HCT116 (cell line): Measurements from ENCODE around the gene AGAP1. TPM values are rescaled to one million over a fixed set of nuclear protein-coding genes. Genes with fewer than 3 reads are reported as not detected.

Experiments
- ATAC-seq: fragments of 200-7000 bp; cut with Tn5 transposase; 2 replicates; pipeline ENCODE4 v1.9.1; 2020; ENCODE audit warnings: mild to moderate bottlenecking, moderate library complexity
- BruUV-seq: library from RNA; stranded (reverse); fragments of 400-500 nt; replicated peaks from 2 replicates; lab custom pipeline; 2021; lab: Mats Ljungman, UMichigan
- CTCF ChIA-PET: fragments of 300-600 bp; sonication (Branson Sonifier 250); formaldehyde crosslinking; loops from one replicate; lab custom pipeline; 2021; ENCODE audit warnings: antibody characterized with exemption; lab: Charles Lee
- POLR2A ChIA-PET: fragments of 300-600, 350-600 bp; sonication (Branson Sonifier 250); formaldehyde crosslinking; loops from one replicate; lab custom pipeline; 2021; ENCODE audit warnings: antibody characterized with exemption; lab: Charles Lee
- RAD21 ChIA-PET, 2 experiments: fragments of 300-600 bp; sonication (Branson Sonifier 250); formaldehyde crosslinking; loops; one replicate each; lab custom pipeline; 2023; ENCODE audit warnings: low total read pairs in 2 of 2; ENCODE audit not compliant: uncharacterized antibody in 2 of 2, unreplicated experiment in 2 of 2, low non-redundant PET in 1 of 2; lab: Charles Lee
- DNase-seq: peaks from one replicate; pipeline ENCODE4 v3.0.0-alpha.2; 2010; ENCODE audit warnings: low read depth, low spot score
- H2AFZ ChIP-seq: fragments of 200-600 bp; shearing (Covaris generic), sonication (generic); 2 replicates; pipeline ENCODE4 v1.6.1; 2017; ENCODE audit warnings: low read depth, mixed run types, mixed read lengths, antibody characterized with exemption, low read length; ENCODE audit not compliant: poor library complexity, severe bottlenecking
- H3K27ac ChIP-seq: 2 replicates; pipeline ENCODE4 v1.5.1; 2012; ENCODE audit warnings: low read depth, low read length
- H3K27me3 ChIP-seq: fragments of 200-600 bp; sonication (generic); 2 replicates; pipeline ENCODE4 v1.6.1; 2016; ENCODE audit warnings: mixed run types, low read length, mixed read lengths; ENCODE audit not compliant: insufficient read depth
- H3K36me3 ChIP-seq, 2 experiments: fragments of 200-500 bp in 1 of 2; fragments of 200-600 bp in 1 of 2; sonication (Bioruptor generic) in 1 of 2; sonication (generic) in 1 of 2; 2 replicates each; pipeline versions ENCODE4 v1.5.1 to v1.6.1; 2014 to 2016; ENCODE audit warnings: low read length in 2 of 2, inconsistent platforms in 1 of 2, mixed read lengths in 1 of 2, mixed run types in 1 of 2; ENCODE audit not compliant: insufficient read depth in 2 of 2, control insufficient read depth in 1 of 2
- H3K4me1 ChIP-seq, 2 experiments: fragments of 200-600 bp in 1 of 2; sonication (generic) in 1 of 2; 2 replicates each; pipeline versions ENCODE4 v1.5.1 to v1.6.1; 2012 to 2017; ENCODE audit warnings: low read length in 2 of 2, inconsistent platforms in 1 of 2, mild to moderate bottlenecking in 1 of 2, mixed read lengths in 1 of 2, mixed run types in 1 of 2, moderate library complexity in 1 of 2; ENCODE audit not compliant: insufficient read depth in 2 of 2, control insufficient read depth in 1 of 2
- H3K4me2 ChIP-seq: fragments of 200-600 bp; sonication (generic); 2 replicates; pipeline ENCODE4 v1.6.1; 2017; ENCODE audit warnings: mixed run types, low read length, mixed read lengths
- H3K4me3 ChIP-seq, 2 experiments: fragments of 200-600 bp in 1 of 2; sonication (generic) in 1 of 2; replicated peaks in 1 of 2; 2 replicates each; pipeline ENCODE4 v1.5.1; 2011 to 2016; ENCODE audit warnings: low read length in 2 of 2, control low read depth in 1 of 2, low read depth in 1 of 2, mild to moderate bottlenecking in 1 of 2, mixed read lengths in 1 of 2, mixed run types in 1 of 2
- H3K79me2 ChIP-seq: fragments of 200-600 bp; sonication (generic); 2 replicates; pipeline ENCODE4 v1.6.1; 2017; ENCODE audit warnings: mild to moderate bottlenecking, mixed run types, low read length, moderate library complexity, mixed read lengths; ENCODE audit not compliant: insufficient read depth
- H3K9ac ChIP-seq: fragments of 200-600 bp; sonication (generic); 2 replicates; pipeline ENCODE4 v1.6.1; 2016; ENCODE audit warnings: low read length, mixed read lengths
- H3K9me2 ChIP-seq: fragments of 200-600 bp; sonication (generic), shearing (Covaris generic); 2 replicates; pipeline ENCODE4 v1.6.1; 2017; ENCODE audit warnings: mixed run types, mild to moderate bottlenecking, moderate library complexity; ENCODE audit not compliant: insufficient read depth
- H3K9me3 ChIP-seq, 2 experiments: fragments of 200-500 bp in 1 of 2; fragments of 200-600 bp in 1 of 2; sonication (Bioruptor generic) in 1 of 2; sonication (generic) in 1 of 2; 2 replicates each; pipeline ENCODE4 v1.6.1; 2014 to 2017; ENCODE audit warnings: low read length in 2 of 2, mixed read lengths in 2 of 2, inconsistent platforms in 1 of 2, low read depth in 1 of 2, mild to moderate bottlenecking in 1 of 2, mixed run types in 1 of 2, moderate library complexity in 1 of 2; ENCODE audit not compliant: control insufficient read depth in 1 of 2, insufficient read depth in 1 of 2
- H4K20me1 ChIP-seq: fragments of 200-600 bp; sonication (generic), shearing (Covaris generic); 2 replicates; pipeline ENCODE4 v1.6.1; 2017; ENCODE audit warnings: mixed run types, mild to moderate bottlenecking, moderate library complexity; ENCODE audit not compliant: insufficient read depth
- CBX3 ChIP-seq: IDR thresholded peaks from 2 replicates; pipeline ENCODE4 v1.6.1; 2012; ENCODE audit warnings: low read depth
- CEBPB ChIP-seq: IDR thresholded peaks from 2 replicates; pipeline ENCODE4 v1.6.1; 2012; ENCODE audit warnings: low read depth
- CTCF ChIP-seq, 3 experiments: fragments of 200-600 bp in 1 of 3; sonication (generic) in 1 of 3; IDR thresholded peaks in 2 of 3; conservative IDR thresholded peaks in 1 of 3; 2 replicates each; pipeline ENCODE4 v1.5.1; 2012 to 2017; ENCODE audit warnings: low read depth in 2 of 3, low read length in 2 of 3, antibody characterized with exemption in 1 of 3, borderline replicate concordance in 1 of 3, control low read depth in 1 of 3, mild to moderate bottlenecking in 1 of 3, mixed read lengths in 1 of 3, mixed run types in 1 of 3, moderate library complexity in 1 of 3; ENCODE audit not compliant: insufficient read depth in 1 of 3
- POLR2AphosphoS5 ChIP-seq: IDR thresholded peaks from 2 replicates; pipeline ENCODE4 v1.6.1; 2011; ENCODE audit warnings: mild to moderate bottlenecking, low read depth, low read length, moderate library complexity
- RAD21 ChIP-seq: IDR thresholded peaks from 2 replicates; pipeline ENCODE4 v1.6.1; 2012; ENCODE audit warnings: low read depth, mild to moderate bottlenecking
- intact Hi-C: fragments of 100-400 bp; cut with micrococcal nuclease; formaldehyde crosslinking; loops from 2 replicates; pipeline ENCODE4 v1.10.0; 2022
- total RNA-seq: library from RNA; stranded (reverse); gene quantifications from one replicate; pipeline ENCODE4 v1.2.1, GENCODE V29; 2021; ENCODE audit not compliant: unreplicated experiment

The AGAP1 gene
- total RNA-seq, 1 experiment from 2014 or later: 43.8 TPM

DNA sequence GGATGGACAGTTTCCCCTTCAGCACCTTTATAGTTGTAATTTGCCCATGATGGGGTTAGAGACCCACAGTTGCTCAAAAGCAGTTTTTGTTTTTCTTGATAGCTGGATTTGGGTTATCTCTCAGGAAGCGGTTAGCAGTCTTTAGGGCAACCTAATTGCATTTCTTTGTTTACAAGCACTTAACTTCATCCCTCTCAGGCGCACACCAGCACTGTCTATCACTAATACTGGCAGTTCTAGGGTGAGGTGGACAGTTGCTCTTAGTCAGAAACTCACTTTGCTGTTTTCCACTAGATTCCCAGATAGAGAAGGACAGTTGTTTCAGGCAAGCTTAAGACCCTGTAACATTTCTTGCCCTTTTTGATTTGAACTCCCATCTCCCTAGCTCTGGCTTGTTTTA, 146.0 kb downstream of the AGAP1 start:
- no peaks in the 10 kb centered on the region for H4K20me1 ChIP-seq
- no peak for DNase-seq
- H3K9me2 ChIP-seq: no peaks in the 10 kb centered on the region
- no TSS peak for BruUV-seq
- H3K4me1 ChIP-seq: peaks cover 4 to 20% of the 10 kb centered on the region in 2 experiments; a peak in 3 of 4 replicates
- no peak overlapping the region for H3K4me3 ChIP-seq
- TF ChIP-seq RAD21 (no peak), CBX3 (no peak), POLR2AphosphoS5 (no peak)
- no peak overlapping the region for H3K27ac ChIP-seq
- no peak overlapping the region for H3K4me2 ChIP-seq
- intact Hi-C loops: loop anchor here (10.0 kb wide), 1 partner anchor 105 kb away; no protein-coding TSS in a partner anchor
- no peak overlapping the region for H3K9ac ChIP-seq
- CTCF ChIA-PET: interaction anchor here (3.1 kb wide), 1 partner anchor 106 kb away, joined by 17 read pairs; no protein-coding TSS in a partner anchor
- no peaks in the 10 kb centered on the region for H3K36me3 ChIP-seq
- H3K79me2 ChIP-seq: peaks cover 84% of the 10 kb centered on the region
- H3K27me3 ChIP-seq: no peaks in the 10 kb centered on the region
- H2AFZ ChIP-seq: no peak overlapping the region
- RAD21 ChIA-PET: no interaction called here
- no peak for ATAC-seq
- H3K9me3 ChIP-seq: no peaks in the 10 kb centered on the region
- POLR2A ChIA-PET: no interaction called here

GRCh38 chr2:235640377-235640776, 146.5 kb downstream of the AGAP1 start:
- no peaks in the 10 kb centered on the region for H4K20me1 ChIP-seq
- intact Hi-C loops: no loop called here
- peaks cover 4 to 15% of the 10 kb centered on the region in 2 experiments; a peak in 3 of 4 replicates for H3K4me1 ChIP-seq
- no peaks in the 10 kb centered on the region for H3K36me3 ChIP-seq
- no peak for DNase-seq
- RAD21 ChIA-PET: no interaction called here
- no peak overlapping the region for H3K4me3 ChIP-seq
- no peak overlapping the region for H3K27ac ChIP-seq
- H3K79me2 ChIP-seq: peaks cover 84% of the 10 kb centered on the region
- H3K4me2 ChIP-seq: no peak overlapping the region
- no peak for ATAC-seq
- POLR2A ChIA-PET: no interaction called here
- H3K9me3 ChIP-seq: no peaks in the 10 kb centered on the region
- no peak overlapping the region for H2AFZ ChIP-seq
- CTCF ChIA-PET: interaction anchor here (3.1 kb wide), 1 partner anchor 106 kb away, joined by 17 read pairs; no protein-coding TSS in a partner anchor
- no peaks in the 10 kb centered on the region for H3K27me3 ChIP-seq
- no peaks in the 10 kb centered on the region for H3K9me2 ChIP-seq
- BruUV-seq: no TSS peak
- TF ChIP-seq CEBPB (no peak), CTCF (IDR thresholded peaks at IDR 0.05 in 2 of 3, conservative IDR thresholded peaks at IDR 0.05 in 1 of 3; ENCODE audit: borderline replicate concordance in 1 of 3, insufficient read depth in 1 of 3, low read depth in 2 of 3, low read length in 2 of 3) (no peak)
- no peak overlapping the region for H3K9ac ChIP-seq
